HG02852 (cell line): Measurements from ENCODE around the gene PPP2R2B.

Experiments used
- ATAC-seq: cut with Tn5 transposase; IDR thresholded peaks from one replicate; pipeline ENCODE4 v1.9.1; 2021; ENCODE audit warnings: mild to moderate bottlenecking, moderate library complexity; ENCODE audit not compliant: unreplicated experiment

PPP2R2B gene

DNA sequence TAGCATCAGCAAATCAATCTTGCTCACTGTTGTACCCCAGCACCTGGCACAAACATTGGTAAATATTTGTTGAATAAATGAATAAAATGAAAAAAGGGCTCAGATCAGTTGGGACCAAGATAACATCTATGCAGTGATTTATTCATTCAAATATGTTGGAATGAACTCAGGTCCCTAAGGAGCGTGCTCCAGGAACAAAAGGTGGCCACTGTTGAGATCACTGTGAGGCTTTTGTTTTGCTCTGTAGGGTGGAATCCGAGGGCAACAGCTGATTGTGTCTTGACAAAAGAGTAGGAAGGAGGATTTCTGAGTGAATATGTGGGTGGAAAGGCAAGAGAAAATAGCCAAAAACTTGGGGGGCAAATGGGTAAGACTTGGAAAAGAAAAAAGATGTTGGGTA is 89.7 kb downstream of the PPP2R2B start:
- ATAC-seq = no peak

DNA sequence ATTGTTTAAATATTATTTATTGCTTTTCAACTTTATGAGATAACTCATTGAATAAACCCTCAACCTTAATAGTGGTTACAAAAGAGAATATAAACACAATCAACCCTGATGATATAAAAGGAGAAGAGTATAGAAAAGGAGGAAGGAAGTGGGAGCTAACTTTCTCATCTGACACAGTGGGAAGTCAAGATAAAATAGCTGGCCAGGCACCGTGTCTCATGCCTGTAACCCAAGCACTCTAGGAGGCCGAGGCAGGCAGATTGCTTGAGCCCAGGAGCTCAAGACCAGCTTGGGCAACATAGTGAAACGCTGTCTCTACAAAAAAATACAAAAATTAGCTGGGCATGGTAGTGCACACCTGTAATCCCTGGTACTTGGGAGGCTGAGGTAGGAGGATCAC is 93.5 kb downstream of the PPP2R2B start:
- ATAC-seq = no peak

DNA sequence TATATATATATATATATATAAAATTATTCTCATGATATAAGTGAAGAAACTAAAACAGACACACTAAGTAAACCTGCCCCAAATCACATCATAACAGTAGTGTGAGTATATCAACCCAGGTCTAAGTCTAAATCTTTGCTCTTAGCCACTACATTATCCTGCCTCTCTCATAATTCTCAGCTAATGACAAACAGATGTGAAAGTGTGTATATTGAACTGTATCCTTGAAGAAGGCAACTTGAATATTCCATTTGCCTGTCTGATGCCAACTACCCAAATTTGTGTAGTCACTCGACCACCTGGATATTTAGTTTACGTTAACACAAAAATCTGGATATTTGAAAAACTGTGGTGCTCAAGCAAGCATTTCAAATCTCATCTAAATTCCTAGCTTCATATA is 97.4 kb downstream of the PPP2R2B start:
- no peak for ATAC-seq

DNA sequence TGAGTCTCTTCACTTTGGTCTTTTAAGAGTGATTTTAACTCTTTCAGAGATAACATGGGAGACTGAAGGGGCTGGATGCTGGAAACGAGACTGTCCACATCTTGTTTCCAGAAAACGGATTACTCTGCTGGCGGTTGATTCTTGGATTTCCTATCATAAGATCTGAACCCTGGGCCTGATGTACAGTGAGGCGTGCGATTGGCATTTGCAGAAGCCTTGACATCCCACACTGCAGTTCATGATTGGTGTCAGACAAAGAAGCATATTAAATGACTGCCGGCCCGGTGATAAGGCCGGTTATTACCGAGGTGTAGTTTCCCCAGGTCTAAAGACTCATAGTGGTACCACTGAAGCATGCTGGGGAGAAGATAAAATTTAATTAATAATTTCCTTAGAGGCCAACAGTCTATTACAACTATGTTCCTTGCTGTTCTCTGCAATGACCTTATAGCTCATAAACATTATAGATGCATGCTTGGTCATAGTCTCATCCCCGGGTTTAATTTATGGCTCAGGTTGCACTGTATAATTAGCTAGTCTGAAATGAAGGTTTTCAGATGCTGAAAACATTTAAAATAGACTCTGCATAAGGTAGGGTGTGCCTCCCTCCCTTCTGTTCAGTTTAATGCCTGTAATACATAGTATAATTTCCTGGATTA is 99.2 kb downstream of the PPP2R2B start:
- no peak for ATAC-seq

DNA sequence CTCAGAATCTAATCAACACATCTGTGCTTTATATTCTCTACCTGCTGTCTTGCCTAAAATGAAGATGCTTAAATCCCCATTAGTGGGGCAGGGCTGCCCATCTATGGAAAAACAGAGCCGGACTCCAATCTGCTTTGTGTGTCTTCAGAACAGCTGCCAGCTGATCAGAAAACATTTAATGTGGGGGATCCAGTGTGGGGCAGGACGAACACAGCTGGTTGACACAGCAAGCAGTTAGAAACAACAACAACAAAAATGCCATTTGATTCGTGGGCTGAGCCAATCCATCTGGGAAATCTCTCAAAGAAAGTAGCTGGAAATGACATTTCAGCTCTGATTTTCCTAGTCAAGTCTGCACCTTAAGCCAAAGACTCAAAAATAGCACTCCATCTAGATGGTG is 99.8 kb downstream of the PPP2R2B start:
- ATAC-seq = no peak

DNA sequence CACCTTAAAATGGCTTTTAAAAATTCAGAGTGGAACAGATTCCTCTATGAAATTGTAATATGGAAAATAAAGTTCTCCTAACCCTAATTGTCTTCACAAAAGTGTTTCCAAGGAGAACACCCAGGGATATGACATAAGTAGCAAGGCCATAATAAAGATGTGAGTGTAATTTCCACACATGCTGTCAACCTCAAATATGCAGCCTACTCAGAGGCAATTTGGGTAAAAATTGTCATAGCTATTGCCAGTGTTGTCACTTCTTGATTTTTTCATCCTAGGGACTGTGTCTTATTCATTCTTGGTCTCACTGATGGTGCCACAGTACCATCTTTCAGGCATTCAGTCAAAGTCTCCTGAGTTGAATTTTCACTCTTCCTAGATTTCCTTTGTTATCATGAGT is 100.3 kb downstream of the PPP2R2B start:
- ATAC-seq = no peak

DNA sequence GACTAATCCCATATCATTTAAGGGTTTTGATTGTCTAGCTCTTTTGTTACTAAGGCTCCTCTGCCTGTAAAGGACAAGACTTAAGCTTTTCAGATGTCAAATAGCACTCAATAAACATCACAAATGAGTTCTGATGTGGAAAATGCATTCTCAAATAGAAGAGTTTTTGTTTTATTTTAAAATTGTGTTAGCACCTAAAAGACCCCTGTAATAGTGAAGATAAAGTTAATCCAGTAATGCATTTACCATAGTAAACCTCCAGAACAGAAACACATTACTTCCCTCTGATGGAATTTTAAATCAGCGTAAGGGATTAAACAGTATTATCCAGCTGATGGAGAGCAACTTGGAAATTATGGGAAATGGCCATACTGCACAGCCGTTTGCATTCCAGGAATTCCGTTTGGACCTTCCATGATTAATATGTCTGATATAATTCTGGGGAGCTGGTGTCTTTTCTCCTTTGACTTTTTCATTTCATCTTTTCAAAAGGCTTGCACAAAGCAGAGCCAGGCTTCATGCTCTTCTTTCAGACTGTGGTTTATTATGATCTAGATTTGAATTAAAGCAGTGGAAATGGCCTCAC is 105.6 kb downstream of the PPP2R2B start:
- ATAC-seq = no peak

DNA sequence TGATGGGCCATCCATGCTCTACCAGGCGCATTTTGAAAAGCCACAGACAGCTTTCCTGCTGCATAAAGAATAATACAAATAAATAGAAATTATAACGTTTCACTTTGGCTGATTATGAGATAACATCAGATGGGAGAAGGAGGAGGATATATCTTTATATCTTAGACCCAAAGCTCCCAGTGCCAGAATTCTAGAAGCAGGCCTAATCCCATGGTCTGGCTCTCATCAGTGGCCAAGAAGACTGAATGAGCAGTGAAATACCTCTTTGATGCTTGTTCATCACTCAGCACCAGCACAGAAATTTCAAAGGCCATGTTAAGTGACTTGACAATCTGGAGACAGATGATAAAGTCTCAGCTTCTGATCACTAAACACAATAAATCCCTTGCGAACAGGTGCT is 107.6 kb downstream of the PPP2R2B start:
- no peak for ATAC-seq

DNA sequence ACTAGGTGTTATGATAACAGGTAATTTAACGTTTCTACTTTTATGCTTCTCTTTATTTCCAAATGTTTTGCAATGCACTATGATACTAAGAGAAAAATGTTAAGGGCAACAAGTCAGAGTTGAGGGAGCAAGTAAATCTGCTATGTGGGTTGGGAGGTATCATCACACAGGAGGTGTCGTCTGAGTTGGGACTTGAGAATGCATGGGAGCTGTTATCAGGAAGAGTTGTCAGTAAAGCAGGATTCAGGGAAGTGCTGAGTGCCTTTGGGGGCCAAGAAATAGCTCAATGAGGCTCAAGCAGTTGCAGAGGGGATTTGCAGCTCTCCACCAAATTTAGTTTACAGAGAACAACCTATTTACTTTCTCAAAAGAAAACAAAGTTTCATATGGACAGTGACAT is 108.0 kb downstream of the PPP2R2B start:
- ATAC-seq = no peak

DNA sequence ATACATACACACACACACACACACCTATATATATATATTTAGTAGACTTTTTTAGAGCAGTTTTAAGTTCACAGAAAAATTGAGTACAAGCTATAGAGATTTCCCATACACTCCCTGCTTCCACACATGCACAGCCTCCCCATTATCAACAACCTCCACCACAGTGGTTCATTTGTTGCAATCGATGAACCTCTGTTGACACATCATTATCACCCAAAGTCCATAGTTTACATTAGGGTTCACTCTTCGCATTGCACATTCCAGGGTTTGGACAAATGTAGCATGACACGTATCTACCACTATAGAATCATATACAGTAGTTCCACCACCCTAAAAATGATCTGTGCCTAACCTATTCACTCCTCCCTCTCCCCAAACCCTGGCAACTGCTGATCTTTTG is 111.0 kb downstream of the PPP2R2B start:
- no peak for ATAC-seq

DNA sequence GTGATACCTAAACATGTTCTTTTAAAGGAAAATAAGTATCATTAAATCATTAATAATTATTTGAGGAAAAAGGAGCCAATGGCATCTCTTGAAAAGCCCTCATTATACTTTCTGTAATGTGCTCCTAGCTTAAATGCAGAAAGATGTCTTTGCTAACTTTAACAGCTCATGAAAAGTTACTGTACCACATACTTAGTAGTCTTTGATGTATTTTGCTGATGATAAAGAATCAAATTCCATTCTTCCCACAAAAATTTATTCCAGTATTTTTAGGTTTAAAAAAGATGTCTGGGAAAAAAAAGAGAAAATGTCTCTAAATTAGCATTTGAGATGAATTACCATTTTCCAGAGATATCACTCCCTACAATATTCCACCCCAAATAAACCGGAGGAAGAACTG is 112.5 kb downstream of the PPP2R2B start:
- no peak for ATAC-seq

DNA sequence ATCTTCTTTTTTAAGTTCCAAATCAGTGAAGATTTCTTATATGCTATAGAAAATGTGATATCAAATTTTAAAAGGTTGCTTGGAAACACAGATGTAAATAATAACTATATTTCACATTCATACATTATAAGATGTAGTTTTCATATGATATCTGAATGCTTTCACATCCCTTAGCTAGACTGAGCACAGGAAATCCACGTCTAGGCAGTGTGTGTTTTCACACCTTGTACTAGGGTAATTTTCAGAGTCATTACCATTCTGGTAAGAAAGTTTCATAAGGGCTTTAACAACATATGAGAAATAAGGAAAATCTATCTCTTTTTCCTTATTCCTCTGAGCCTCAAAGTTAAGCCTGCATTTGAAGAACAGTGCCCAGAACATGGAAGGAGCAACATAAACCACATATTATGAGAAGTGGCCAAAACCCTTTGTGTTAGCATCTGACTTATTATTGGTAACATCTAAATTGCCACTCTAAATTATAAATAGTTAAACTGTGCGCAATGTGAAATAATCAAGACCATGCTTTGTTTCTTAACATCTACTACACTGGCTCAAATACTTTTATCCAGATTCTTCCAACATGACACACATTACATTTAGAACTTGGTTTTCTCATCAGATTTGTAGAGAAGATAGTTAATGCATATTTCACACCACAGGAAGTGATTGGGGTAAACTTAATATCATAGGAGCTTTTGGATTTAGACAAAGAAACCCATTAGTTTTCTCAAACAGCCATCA is 113.3 kb downstream of the PPP2R2B start:
- ATAC-seq = no peak

DNA sequence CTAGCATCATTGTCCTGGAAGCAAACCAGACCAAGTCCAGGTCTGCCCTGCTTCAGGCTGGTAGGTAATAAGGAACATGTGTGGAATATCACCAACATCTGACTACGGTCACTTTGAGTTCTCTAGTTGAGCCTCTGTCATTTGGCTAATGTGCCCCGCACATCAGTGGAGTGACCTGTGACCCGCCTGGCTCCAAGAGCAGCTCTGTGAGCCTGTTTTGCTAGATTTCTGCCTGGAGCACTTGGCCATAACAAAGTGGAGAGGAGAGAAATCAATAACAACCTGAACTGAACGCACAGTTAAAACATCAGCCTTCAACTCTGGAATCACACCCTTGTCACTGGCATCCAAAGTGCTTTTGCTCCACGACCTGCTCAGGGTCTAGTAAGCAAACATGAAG is 115.7 kb downstream of the PPP2R2B start:
- ATAC-seq = no peak

DNA sequence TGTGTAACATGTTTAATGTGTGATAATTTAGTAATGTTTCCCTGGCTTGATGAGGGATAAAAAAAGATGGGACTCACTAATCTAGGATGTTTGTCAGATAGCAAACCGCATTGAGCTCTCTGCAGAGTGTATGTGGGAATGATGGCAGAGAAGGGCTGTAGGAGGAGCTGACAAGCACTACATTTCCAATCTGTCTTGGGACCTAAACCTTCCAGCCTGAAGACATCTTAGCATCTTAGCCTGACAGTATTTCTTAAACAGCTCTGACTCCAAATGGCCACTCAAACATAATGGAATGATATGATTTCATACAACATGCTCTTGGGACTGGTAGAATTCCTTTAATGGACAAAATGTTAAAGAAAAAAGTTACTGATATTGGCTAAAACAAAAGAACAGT is 116.7 kb downstream of the PPP2R2B start:
- no peak for ATAC-seq

DNA sequence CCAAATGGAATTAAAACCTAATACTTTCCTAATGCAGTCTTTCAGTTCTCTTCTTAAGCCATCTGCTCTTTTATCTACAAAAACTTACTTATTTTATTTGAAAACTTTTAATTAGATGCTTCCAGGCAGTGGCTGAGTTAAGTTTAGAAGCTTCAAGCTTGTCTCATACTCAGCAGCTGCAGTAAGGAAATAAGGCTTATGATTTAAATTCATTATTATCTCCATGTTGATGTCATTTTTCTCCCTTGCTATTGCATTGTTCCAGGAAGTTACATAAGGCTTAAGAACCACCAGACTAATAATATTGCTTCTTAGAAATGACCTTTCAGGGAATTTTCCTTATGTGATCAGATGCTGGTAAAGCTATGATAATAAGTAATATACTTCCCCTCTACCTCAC is 119.6 kb downstream of the PPP2R2B start:
- ATAC-seq = no peak

DNA sequence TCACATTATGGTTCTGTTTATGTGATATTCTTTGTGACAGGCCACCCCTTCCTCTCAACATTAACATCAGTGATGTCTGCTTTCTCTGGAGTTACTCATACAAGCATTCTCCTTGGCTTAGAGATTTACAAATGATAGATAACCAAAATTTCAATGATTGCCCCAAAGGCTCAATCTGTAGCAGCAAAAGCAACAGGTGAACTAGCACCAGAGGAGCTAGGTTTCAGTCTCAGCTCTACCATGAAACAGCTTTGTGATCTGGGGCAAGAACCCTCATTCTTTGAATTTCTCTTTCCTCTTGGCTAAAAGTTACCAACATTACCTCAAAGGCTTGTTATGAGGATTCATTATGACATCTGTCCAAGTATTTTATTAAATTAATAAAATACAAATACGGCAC is 120.5 kb downstream of the PPP2R2B start:
- no peak for ATAC-seq

DNA sequence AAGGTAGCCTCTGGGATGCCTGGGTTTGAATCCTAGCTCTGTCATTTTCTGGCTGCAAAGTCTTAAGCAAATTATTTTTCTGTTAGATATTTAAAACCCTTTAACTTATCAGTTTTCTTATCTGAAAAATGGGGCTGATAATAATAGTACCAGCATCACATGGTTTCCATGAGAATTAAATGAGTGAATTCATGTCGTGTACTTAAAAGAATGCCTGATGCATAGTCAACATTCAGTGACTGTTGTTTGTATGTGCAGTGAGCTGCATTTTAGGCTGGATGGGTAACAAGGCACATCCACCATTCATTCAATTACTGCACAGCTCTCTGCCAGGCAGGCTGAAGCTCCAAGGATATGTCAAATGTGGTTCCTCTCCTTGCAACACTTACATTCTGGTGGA is 122.0 kb downstream of the PPP2R2B start:
- ATAC-seq = no peak

DNA sequence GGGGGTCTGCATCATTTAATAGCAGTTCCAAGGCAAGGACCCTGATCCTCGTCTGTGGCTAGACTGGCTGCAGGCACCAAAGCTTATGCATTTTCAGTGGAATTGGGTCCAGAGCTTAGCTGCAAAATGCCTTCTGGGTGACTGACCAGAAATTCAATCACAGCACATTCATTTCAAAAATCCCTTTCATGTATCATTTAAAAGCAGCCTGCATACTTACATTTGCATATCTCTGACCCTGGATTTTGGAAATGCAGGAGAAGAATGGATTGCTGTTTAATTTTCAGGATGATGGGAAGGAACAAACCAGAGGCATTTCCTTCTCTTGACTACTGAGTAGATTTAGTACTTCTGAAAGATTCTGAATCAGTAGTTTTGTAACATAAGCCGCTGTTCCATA is 122.8 kb downstream of the PPP2R2B start:
- no peak for ATAC-seq

DNA sequence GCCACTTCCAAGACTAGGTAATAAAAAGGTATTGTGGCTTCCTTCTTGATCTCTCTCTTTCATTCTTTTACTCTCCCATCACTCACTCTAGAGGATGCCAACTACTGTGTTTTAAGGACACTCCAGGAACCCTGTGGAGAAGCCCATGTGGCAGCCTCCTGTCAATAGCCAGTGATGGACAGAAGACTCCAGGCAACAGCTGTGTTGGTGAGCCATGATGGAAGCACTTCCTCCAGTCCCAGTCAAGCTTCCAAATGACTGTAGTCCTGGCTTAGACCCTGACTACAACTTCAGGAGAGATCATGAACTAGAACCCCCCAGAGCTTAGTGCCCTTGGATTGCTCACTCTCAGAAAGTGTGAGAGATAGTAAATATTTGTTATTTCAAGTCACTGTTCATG is 123.9 kb downstream of the PPP2R2B start:
- ATAC-seq = no peak

DNA sequence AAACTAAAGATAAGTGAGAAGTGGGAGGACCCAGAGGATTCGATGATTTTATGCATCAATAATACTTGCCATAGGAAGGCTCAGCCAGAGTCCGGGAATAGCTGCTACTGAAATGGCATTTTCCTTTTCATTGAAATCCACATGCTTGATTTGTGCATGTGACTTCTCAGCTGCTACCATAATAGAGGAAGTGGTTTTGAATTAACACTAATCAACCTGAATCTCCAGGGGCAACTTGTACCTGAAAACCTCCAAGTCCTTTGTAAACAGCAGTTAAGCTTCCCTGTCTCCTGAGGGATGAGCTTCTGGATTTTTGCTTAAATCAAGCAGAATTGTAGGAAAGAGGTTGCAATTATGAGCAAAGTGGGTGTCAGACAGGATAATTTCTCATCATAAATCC is 124.9 kb downstream of the PPP2R2B start:
- ATAC-seq = no peak

DNA sequence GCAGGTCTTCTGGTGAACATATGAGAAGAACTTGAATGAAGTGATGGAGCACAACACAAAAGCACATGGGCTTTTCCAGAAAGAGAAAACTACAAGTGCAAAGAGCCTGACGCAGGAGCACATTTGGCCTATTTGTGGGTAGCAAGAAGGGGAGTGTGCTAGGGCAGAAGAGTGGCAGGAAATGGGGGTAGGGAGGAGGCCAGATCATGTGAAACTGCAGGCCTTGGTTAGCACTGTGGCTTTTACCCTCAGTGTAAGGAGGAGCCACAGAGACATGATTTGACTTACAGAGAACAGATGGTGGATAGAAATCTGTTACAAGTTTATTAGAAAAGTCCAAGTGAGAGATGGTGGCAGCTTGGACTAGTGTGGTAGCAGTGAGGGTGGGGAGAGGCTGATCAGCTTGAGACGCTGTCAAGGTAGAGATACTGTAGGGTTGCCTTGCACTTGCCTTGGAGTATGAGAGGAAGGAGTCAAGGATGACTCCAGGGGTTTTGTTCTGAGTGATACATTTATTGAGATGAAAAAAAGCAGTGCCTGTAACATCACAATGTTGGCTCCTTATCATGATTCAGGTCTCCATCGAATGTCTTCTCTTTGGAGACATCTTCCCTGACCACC is 126.7 kb downstream of the PPP2R2B start:
- peak; percentile 99 for ATAC-seq

DNA sequence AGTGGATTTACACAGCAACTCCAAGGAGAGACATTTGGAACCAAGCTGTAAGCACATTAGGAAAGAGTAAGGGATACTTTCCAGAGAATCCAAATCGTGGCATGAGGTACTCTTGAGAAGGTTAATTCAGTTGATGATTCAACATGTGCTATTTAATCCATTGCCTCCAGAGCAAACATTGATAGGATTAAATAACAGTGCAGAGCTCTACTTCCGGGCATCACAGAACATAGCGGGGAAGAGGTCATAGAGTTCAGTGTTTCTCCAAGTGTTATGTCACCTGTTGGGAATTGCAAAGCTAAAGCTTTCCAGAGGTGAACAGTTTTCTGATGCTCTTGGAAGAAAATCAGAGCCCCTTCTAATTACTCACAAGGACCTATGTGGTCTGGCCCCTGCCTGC is 127.5 kb downstream of the PPP2R2B start:
- ATAC-seq = no peak
